Right hindlimb (tissue), 1 donor: ENCODE data around the gene COA4.

Source experiments
- DNase-seq: peaks from one replicate; pipeline ENCODE4 v3.0.0-alpha.2; 2018

Gene COA4

GRCh38 chr11:73862986-73863385 lies 13.7 kb downstream of the COA4 start:
- DNase-seq = no peak

- no peak for DNase-seq
These were observed 16.4 kb downstream of the COA4 start for GRCh38 chr11:73860202-73860601.

- DNase-seq = no peak
These were observed 17.0 kb downstream of the COA4 start for GRCh38 chr11:73859671-73860070.

- no peak for DNase-seq
These were observed 20.5 kb downstream of the COA4 start for GRCh38 chr11:73856031-73856567.

- no peak for DNase-seq
These were observed 22.0 kb downstream of the COA4 start for GRCh38 chr11:73854680-73855079.

- DNase-seq = no peak
These were observed 24.6 kb downstream of the COA4 start for GRCh38 chr11:73852049-73852448.

GRCh38 chr11:73851046-73851764 lies 25.4 kb downstream of the COA4 start:
- no peak for DNase-seq

- no peak for DNase-seq
These were observed 37.6 kb downstream of the COA4 start for GRCh38 chr11:73839123-73839457.

GRCh38 chr11:73838443-73839122 lies 38.1 kb downstream of the COA4 start:
- DNase-seq = no peak

GRCh38 chr11:73833067-73833466 lies 43.6 kb downstream of the COA4 start:
- no peak for DNase-seq

GRCh38 chr11:73830261-73830660 lies 46.4 kb downstream of the COA4 start:
- DNase-seq = no peak
